Nephron (organoid): Measurements from ENCODE around the gene ZBTB16.

Experiments
- H3K27ac Mint-ChIP-seq, 3 experiments: 2 replicates each; pipeline ENCODE4 v1.8.0; 2020; ENCODE audit warnings: mixed read lengths in 3 of 3, mild to moderate bottlenecking in 2 of 3, moderate library complexity in 1 of 3
- H3K27me3 Mint-ChIP-seq: 2 replicates; pipeline ENCODE4 v1.8.0; 2021; ENCODE audit warnings: low read depth, mild to moderate bottlenecking, moderate library complexity, mixed read lengths
- H3K36me3 Mint-ChIP-seq: 2 replicates; pipeline ENCODE4 v1.8.0; 2020; ENCODE audit warnings: low read depth, mixed read lengths
- H3K4me1 Mint-ChIP-seq: 2 replicates; pipeline ENCODE4 v1.8.0; 2020; ENCODE audit warnings: mixed read lengths
- H3K4me3 Mint-ChIP-seq, 3 experiments: 2 replicates each; pipeline ENCODE4 v1.8.0; 2020; ENCODE audit warnings: mild to moderate bottlenecking in 3 of 3, mixed read lengths in 3 of 3, moderate library complexity in 2 of 3
- H3K9me3 Mint-ChIP-seq: 2 replicates; pipeline ENCODE4 v1.8.0; 2020; ENCODE audit warnings: mixed read lengths
- CTCF ChIP-seq, 3 experiments: fragments of 200-600 bp; sonication (generic); IDR thresholded peaks; one replicate each; pipeline ENCODE4 v1.5.0; 2021; ENCODE audit warnings: antibody characterized with exemption in 3 of 3; ENCODE audit not compliant: unreplicated experiment in 3 of 3

ZBTB16 gene

GRCh38 chr11:114058026-114058706 is 1.3 kb upstream of the ZBTB16 start:
- Mint-ChIP-seq H3K27ac (no peak overlapping the region), H3K4me3 (peak overlapping the region; percentile 80 to 88 (median 87)), H3K4me1 (no peaks in the 10 kb centered on the region), H3K27me3 (peaks cover 96% of the 10 kb centered on the region), H3K9me3 (no peaks in the 10 kb centered on the region), H3K36me3 (no peaks in the 10 kb centered on the region)
- no peak for TF ChIP-seq CTCF (IDR thresholded peaks at IDR 0.05; ENCODE audit: unreplicated experiment in 3 of 3)

GRCh38 chr11:114058871-114059277 is 637 bp upstream of the ZBTB16 start:
- Mint-ChIP-seq H3K4me3 (peak overlapping the region; percentile 80 to 88 (median 87)), H3K27ac (no peak overlapping the region), H3K9me3 (no peaks in the 10 kb centered on the region), H3K36me3 (peaks cover 3% of the 10 kb centered on the region), H3K27me3 (peaks cover 97% of the 10 kb centered on the region), H3K4me1 (no peaks in the 10 kb centered on the region)
- TF ChIP-seq CTCF (IDR thresholded peaks at IDR 0.05; ENCODE audit: unreplicated experiment in 3 of 3) = no peak

GRCh38 chr11:114059984-114060391 is 477 bp downstream of the ZBTB16 start:
- peaks cover 7% of the 10 kb centered on the region for H3K36me3 Mint-ChIP-seq
- no peak for TF ChIP-seq CTCF (IDR thresholded peaks at IDR 0.05; ENCODE audit: unreplicated experiment in 3 of 3)

GRCh38 chr11:114060392-114061047 is 1.0 kb downstream of the ZBTB16 start:
- peaks cover 7% of the 10 kb centered on the region for H3K36me3 Mint-ChIP-seq
- no peak overlapping the region for H3K27ac Mint-ChIP-seq
- H3K4me1 Mint-ChIP-seq = no peaks in the 10 kb centered on the region
- peaks cover 92% of the 10 kb centered on the region for H3K27me3 Mint-ChIP-seq
- peak overlapping the region; percentile 89 to 92 (median 90) for H3K4me3 Mint-ChIP-seq
- TF ChIP-seq CTCF (IDR thresholded peaks at IDR 0.05; ENCODE audit: unreplicated experiment in 3 of 3) = no peak
- no peaks in the 10 kb centered on the region for H3K9me3 Mint-ChIP-seq

More at GRCh38 chr11:114059984-114060391, 477 bp downstream of the ZBTB16 start:
- Mint-ChIP-seq H3K4me3 (peak overlapping the region; percentile 84 to 90 (median 85)), H3K9me3 (no peaks in the 10 kb centered on the region), H3K4me1 (no peaks in the 10 kb centered on the region), H3K27me3 (peaks cover 92% of the 10 kb centered on the region), H3K27ac (no peak overlapping the region)

GRCh38 chr11:114061048-114061680 is 1.7 kb downstream of the ZBTB16 start:
- no peaks in the 10 kb centered on the region for H3K4me1 Mint-ChIP-seq
- H3K27me3 Mint-ChIP-seq = peaks cover 92% of the 10 kb centered on the region
- H3K9me3 Mint-ChIP-seq = no peaks in the 10 kb centered on the region
- H3K4me3 Mint-ChIP-seq = peak overlapping the region; percentile 90 to 94 (median 92)
- peak overlapping the region in 1 of 3 experiments; percentile 52 for H3K27ac Mint-ChIP-seq
- TF ChIP-seq CTCF (IDR thresholded peaks at IDR 0.05; ENCODE audit: unreplicated experiment in 3 of 3) = no peak
- peaks cover 7% of the 10 kb centered on the region for H3K36me3 Mint-ChIP-seq
